Panc1 (cell line): Measurements from ENCODE around the gene PHLDB2. TPM values are rescaled to one million over a fixed set of nuclear protein-coding genes. Genes with fewer than 3 reads are reported as not detected.

ENCODE experiments used
- ATAC-seq: fragments of 200-7000 bp; cut with Tn5 transposase; 2 replicates; pipeline ENCODE4 v1.9.1; 2020; ENCODE audit warnings: mild to moderate bottlenecking, moderate library complexity
- BruUV-seq: library from RNA; stranded (reverse); fragments of 400-500 nt; replicated peaks from 2 replicates; lab custom pipeline; 2021; lab: Mats Ljungman, UMichigan
- CTCF ChIA-PET: fragments of 300-600 bp; sonication (Branson Sonifier 250); formaldehyde crosslinking; loops from one replicate; lab custom pipeline; 2022; ENCODE audit warnings: antibody characterized with exemption; lab: Charles Lee
- POLR2A ChIA-PET: fragments of 300-600 bp; sonication (Branson Sonifier 250); formaldehyde crosslinking; loops from one replicate; lab custom pipeline; 2022; ENCODE audit warnings: antibody characterized with exemption; lab: Charles Lee
- DNase-seq: peaks from one replicate; pipeline ENCODE4 v3.0.0-alpha.2; 2010; ENCODE audit warnings: low read depth, low spot score
- H3K27ac ChIP-seq: 2 replicates; pipeline ENCODE4 v1.5.1; 2011; ENCODE audit warnings: mild to moderate bottlenecking, low read length, inconsistent platforms
- H3K27me3 ChIP-seq: fragments of 200-500 bp; sonication (Bioruptor generic); 2 replicates; pipeline ENCODE4 v1.6.0; 2014; ENCODE audit warnings: low read length, inconsistent platforms; ENCODE audit not compliant: control insufficient read depth, insufficient read depth
- H3K36me3 ChIP-seq: fragments of 200-500 bp; sonication (Bioruptor generic); 2 replicates; pipeline ENCODE4 v1.5.1; 2014; ENCODE audit warnings: inconsistent platforms, mild to moderate bottlenecking, low read length, moderate library complexity; ENCODE audit not compliant: control insufficient read depth, insufficient read depth
- H3K4me1 ChIP-seq: 2 replicates; pipeline ENCODE4 v1.5.1; 2011; ENCODE audit warnings: inconsistent platforms, mild to moderate bottlenecking, low read length, moderate library complexity; ENCODE audit not compliant: control insufficient read depth, insufficient read depth
- H3K4me3 ChIP-seq, 2 experiments: 2 replicates each; pipeline ENCODE4 v1.5.1; 2011 to 2012; ENCODE audit warnings: low read depth in 2 of 2, low read length in 2 of 2, mild to moderate bottlenecking in 2 of 2, inconsistent platforms in 1 of 2, moderate library complexity in 1 of 2
- H3K9me3 ChIP-seq: fragments of 200-500 bp; sonication (Bioruptor generic); 2 replicates; pipeline ENCODE4 v1.5.1; 2014; ENCODE audit warnings: low read depth, mild to moderate bottlenecking, inconsistent platforms, low read length, moderate library complexity; ENCODE audit not compliant: control insufficient read depth, insufficient read depth
- CTCF ChIP-seq: fragments of 450-650 bp; IDR thresholded peaks from 2 replicates; pipeline ENCODE4 v1.5.1; 2017; ENCODE audit warnings: mild to moderate bottlenecking
- POLR2AphosphoS5 ChIP-seq: IDR thresholded peaks from 2 replicates; pipeline ENCODE4 v1.6.1; 2012; ENCODE audit warnings: mild to moderate bottlenecking, low read depth, low read length, moderate library complexity
- REST ChIP-seq, 2 experiments: IDR thresholded peaks; 2 replicates each; pipeline ENCODE4 v1.6.1; 2011 to 2012; ENCODE audit warnings: low read depth in 2 of 2, control low read depth in 1 of 2, low read length in 1 of 2, mild to moderate bottlenecking in 1 of 2, moderate library complexity in 1 of 2; ENCODE audit not compliant: insufficient read depth in 1 of 2
- SIN3A ChIP-seq: IDR thresholded peaks from 2 replicates; pipeline ENCODE4 v1.6.1; 2012; ENCODE audit warnings: low read depth, mild to moderate bottlenecking, low read length, moderate library complexity, borderline replicate concordance; ENCODE audit not compliant: insufficient read depth
- TCF7L2 ChIP-seq: IDR thresholded peaks from 2 replicates; pipeline ENCODE4 v1.6.1; 2011; ENCODE audit warnings: mild to moderate bottlenecking, low read depth, low read length, inconsistent platforms
- in situ Hi-C: cut with HindIII; loops from 2 replicates; pipeline ENCODE4 v1.10.0; 2016; ENCODE audit warnings: low sequenced_read_pairs, low pct_unique_long_range_greater_than_20kb
- intact Hi-C: fragments of 100-400 bp; cut with micrococcal nuclease; formaldehyde crosslinking; loops from one replicate; pipeline ENCODE4 v1.10.0; 2022; ENCODE audit not compliant: unreplicated experiment
- total RNA-seq: library from RNA; stranded (reverse); gene quantifications from one replicate; pipeline ENCODE4 v1.2.1, GENCODE V29; 2021; ENCODE audit not compliant: unreplicated experiment

The PHLDB2 gene
- total RNA-seq, 1 experiment from 2014 or later: 11.3 TPM

GRCh38 chr3:111819927-111820326 is 39.1 kb upstream of the PHLDB2 start:
- Histone ChIP-seq H3K27ac (no peak overlapping the region), H3K36me3 (no peaks in the 10 kb centered on the region), H3K4me1 (no peaks in the 10 kb centered on the region), H3K9me3 (no peaks in the 10 kb centered on the region), H3K27me3 (no peaks in the 10 kb centered on the region), H3K4me3 (no peak overlapping the region)
- POLR2A ChIA-PET: no interaction called here
- no peak for TF ChIP-seq POLR2AphosphoS5
- TF ChIP-seq SIN3A: no peak
- no peak for TF ChIP-seq CTCF
- in situ Hi-C loops (no loop called here), intact Hi-C loops (no loop called here)
- no peak for ATAC-seq
- CTCF ChIA-PET: no interaction called here
- no TSS peak for BruUV-seq
- no peak for DNase-seq

- Histone ChIP-seq H3K9me3 (no peaks in the 10 kb centered on the region), H3K4me3 (no peak overlapping the region), H3K36me3 (no peaks in the 10 kb centered on the region), H3K27me3 (no peaks in the 10 kb centered on the region), H3K4me1 (no peaks in the 10 kb centered on the region), H3K27ac (no peak overlapping the region)
- in situ Hi-C loops (no loop called here), intact Hi-C loops (no loop called here)
- TF ChIP-seq REST (IDR thresholded peaks at IDR 0.05; ENCODE audit: insufficient read depth in 1 of 2, low read depth in 2 of 2, low read length in 1 of 2): no peak
- TF ChIP-seq TCF7L2: no peak
- no peak for TF ChIP-seq POLR2AphosphoS5
- no peak for TF ChIP-seq CTCF
- TF ChIP-seq SIN3A: no peak
- no peak for DNase-seq
- CTCF ChIA-PET: no interaction called here
- no TSS peak for BruUV-seq
- no peak for ATAC-seq
- POLR2A ChIA-PET: no interaction called here
These were observed 38.4 kb upstream of the PHLDB2 start for GRCh38 chr3:111820651-111821050.

- Histone ChIP-seq H3K36me3 (no peaks in the 10 kb centered on the region), H3K4me1 (no peaks in the 10 kb centered on the region), H3K27me3 (no peaks in the 10 kb centered on the region), H3K27ac (no peak overlapping the region), H3K9me3 (no peaks in the 10 kb centered on the region), H3K4me3 (no peak overlapping the region)
- no TSS peak for BruUV-seq
- CTCF ChIA-PET: no interaction called here
- POLR2A ChIA-PET: no interaction called here
- in situ Hi-C loops (no loop called here), intact Hi-C loops (no loop called here)
- TF ChIP-seq CTCF (no peak), TCF7L2 (no peak), POLR2AphosphoS5 (no peak), SIN3A (no peak), REST (IDR thresholded peaks at IDR 0.05; ENCODE audit: insufficient read depth in 1 of 2, low read depth in 2 of 2, low read length in 1 of 2) (no peak)
- no peak for DNase-seq
- ATAC-seq: no peak
These were observed 37.2 kb upstream of the PHLDB2 start for GRCh38 chr3:111821891-111822290.
